Liver (tissue), 9 donors: ENCODE results near the gene GUCD1. TPM values are rescaled to one million over a fixed set of nuclear protein-coding genes. Genes with fewer than 3 reads are reported as not detected.
A peak's percentile ranks its signal among the peaks of the same experiment; 100 is the strongest.

Experiments
- DNase-seq: peaks from one replicate; pipeline ENCODE4 v3.0.0-alpha.2; 2017; ENCODE audit warnings: low spot score
- H3K27ac ChIP-seq, 2 donors: one replicate each; pipeline ENCODE4 v1.7.0; 2013; ENCODE audit warnings: inconsistent platforms in 2 of 2, low read length in 2 of 2, control low read depth in 1 of 2, low read depth in 1 of 2, mild to moderate bottlenecking in 1 of 2
- H3K27me3 ChIP-seq, 4 donors: one replicate each; pipeline versions ENCODE4 v1.6.1 to v1.7.0; 2013; ENCODE audit warnings: low read length in 3 of 4, inconsistent platforms in 1 of 4, mild to moderate bottlenecking in 1 of 4, moderate library complexity in 1 of 4; ENCODE audit not compliant: control insufficient read depth in 4 of 4, insufficient read depth in 4 of 4
- H3K36me3 ChIP-seq, 4 donors: one replicate each; pipeline versions ENCODE4 v1.6.1 to v1.7.0; 2013; ENCODE audit warnings: low read length in 3 of 4, mild to moderate bottlenecking in 3 of 4, low read depth in 1 of 4, moderate library complexity in 1 of 4; ENCODE audit not compliant: control insufficient read depth in 4 of 4, insufficient read depth in 3 of 4
- H3K4me1 ChIP-seq, 4 donors: one replicate each; pipeline versions ENCODE4 v1.6.1 to v1.7.0; 2013; ENCODE audit warnings: low read length in 3 of 4, mild to moderate bottlenecking in 3 of 4, moderate library complexity in 1 of 4; ENCODE audit not compliant: control insufficient read depth in 4 of 4, insufficient read depth in 4 of 4
- H3K4me3 ChIP-seq, 3 donors: one replicate each; pipeline versions ENCODE4 v1.6.1 to v1.7.0; 2013; ENCODE audit warnings: low read length in 3 of 3, control low read depth in 1 of 3, low read depth in 1 of 3, mild to moderate bottlenecking in 1 of 3
- H3K9ac ChIP-seq, 2 donors: one replicate each; pipeline ENCODE4 v1.7.0; 2013; ENCODE audit warnings: low read length in 2 of 2, mild to moderate bottlenecking in 2 of 2, moderate library complexity in 2 of 2, control low read depth in 1 of 2, low read depth in 1 of 2
- H3K9me3 ChIP-seq, 4 donors: one replicate each; pipeline versions ENCODE4 v1.6.1 to v1.7.0; 2013; ENCODE audit warnings: low read length in 3 of 4; ENCODE audit not compliant: control insufficient read depth in 4 of 4
- EGR1 ChIP-seq, 2 donors: IDR thresholded peaks; 2 replicates each; pipeline ENCODE4 v1.6.1; 2016 to 2018; ENCODE audit warnings: antibody characterized with exemption in 2 of 2, low read depth in 2 of 2
- FOXA1 ChIP-seq: IDR thresholded peaks from 2 replicates; pipeline ENCODE4 v1.6.1; 2016; ENCODE audit warnings: antibody characterized with exemption
- FOXA2 ChIP-seq: IDR thresholded peaks from 2 replicates; pipeline ENCODE4 v1.6.1; 2016; ENCODE audit warnings: antibody characterized with exemption
- GABPA ChIP-seq, 2 donors: IDR thresholded peaks in 1 of 2; conservative IDR thresholded peaks in 1 of 2; 2 replicates each; pipeline ENCODE4 v1.6.1; 2016; ENCODE audit warnings: antibody characterized with exemption in 2 of 2, mild to moderate bottlenecking in 1 of 2, moderate library complexity in 1 of 2
- HNF4A ChIP-seq, 2 donors: conservative IDR thresholded peaks; 2 replicates each; pipeline ENCODE4 v1.6.1; 2016; ENCODE audit warnings: antibody characterized with exemption in 2 of 2, mild to moderate bottlenecking in 2 of 2
- HNF4G ChIP-seq: IDR thresholded peaks from 2 replicates; pipeline ENCODE4 v1.6.1; 2016; ENCODE audit warnings: antibody characterized with exemption
- JUND ChIP-seq, 2 donors: IDR thresholded peaks; 2 replicates each; pipeline ENCODE4 v1.6.1; 2016; ENCODE audit warnings: antibody characterized with exemption in 2 of 2
- NR2F2 ChIP-seq: IDR thresholded peaks from 2 replicates; pipeline ENCODE4 v1.6.1; 2016; ENCODE audit warnings: antibody characterized with exemption
- RAD21 ChIP-seq, 2 donors: IDR thresholded peaks; 2 replicates each; pipeline ENCODE4 v1.6.1; 2016; ENCODE audit warnings: antibody characterized with exemption in 2 of 2, mild to moderate bottlenecking in 2 of 2
- RXRA ChIP-seq, 2 donors: IDR thresholded peaks; 2 replicates each; pipeline ENCODE4 v1.6.1; 2017 to 2018; ENCODE audit warnings: antibody characterized with exemption in 2 of 2, mild to moderate bottlenecking in 1 of 2
- SP1 ChIP-seq: IDR thresholded peaks from 2 replicates; pipeline ENCODE4 v1.6.1; 2018; ENCODE audit warnings: antibody characterized with exemption, mild to moderate bottlenecking
- TAF1 ChIP-seq: conservative IDR thresholded peaks from 2 replicates; pipeline ENCODE4 v1.6.1; 2016; ENCODE audit warnings: antibody characterized with exemption, mild to moderate bottlenecking
- YY1 ChIP-seq: IDR thresholded peaks from 2 replicates; pipeline ENCODE4 v1.6.1; 2016; ENCODE audit warnings: antibody characterized with exemption, mild to moderate bottlenecking
- WGBS: extraction: QIAGEN DNeasy Blood & Tissue Kit; methylation state at CpG from one replicate; pipeline ENCODE4 v1.1.7; 2013; 5-methylcytosine and 5-hydroxymethylcytosine counted together
- polyA plus RNA-seq, 2 donors: library from polyadenylated mRNA; stranded (reverse) in 1 of 2; unstranded in 1 of 2; fragments of 200-250 nt in 1 of 2; fragments of >200 nt in 1 of 2; fragmentation: Nextera tagmentation in 1 of 2; extraction: Ambion mirVana in 1 of 2; gene quantifications; one replicate each; pipeline versions ENCODE4 v1.2.1 to v1.2.3, GENCODE V29; 2013 to 2015
- total RNA-seq, 2 donors: library from RNA; depleted of rRNA; stranded (reverse); fragments of >200 nt; gene quantifications; one replicate each; pipeline ENCODE4 v1.2.3, GENCODE V29; 2014
- TF ChIP-seq, protein P1 (sequence below): IDR thresholded peaks from 2 replicates; pipeline ENCODE4 v1.6.1; 2016; ENCODE audit warnings: antibody characterized with exemption
- TF ChIP-seq, protein P2 (sequence below): IDR thresholded peaks from 2 replicates; pipeline ENCODE4 v1.6.1; 2016; ENCODE audit warnings: antibody characterized with exemption
- TF ChIP-seq, protein P3 (sequence below): fragments of 150-350 bp; IDR thresholded peaks from 2 replicates; pipeline ENCODE4 v1.5.1; 2017; ENCODE audit warnings: improper control_type of control experiment, low read depth, low read length; ENCODE audit not compliant: missing input control
- TF ChIP-seq, protein P4 (sequence below): IDR thresholded peaks from 2 replicates; pipeline ENCODE4 v1.6.1; 2016; ENCODE audit warnings: antibody characterized with exemption
- TF ChIP-seq, protein P5 (sequence below): IDR thresholded peaks from 2 replicates; pipeline ENCODE4 v1.6.1; 2016; ENCODE audit warnings: antibody characterized with exemption, mild to moderate bottlenecking
- donor health status: healthy.
- donor health status: healthy.
- donor health status: healthy.
- donor health status: healthy.
- donor health status: healthy.

GUCD1 gene
- total and polyA plus RNA-seq, 4 donors: 118 to 202 (median 179) TPM

DNA sequence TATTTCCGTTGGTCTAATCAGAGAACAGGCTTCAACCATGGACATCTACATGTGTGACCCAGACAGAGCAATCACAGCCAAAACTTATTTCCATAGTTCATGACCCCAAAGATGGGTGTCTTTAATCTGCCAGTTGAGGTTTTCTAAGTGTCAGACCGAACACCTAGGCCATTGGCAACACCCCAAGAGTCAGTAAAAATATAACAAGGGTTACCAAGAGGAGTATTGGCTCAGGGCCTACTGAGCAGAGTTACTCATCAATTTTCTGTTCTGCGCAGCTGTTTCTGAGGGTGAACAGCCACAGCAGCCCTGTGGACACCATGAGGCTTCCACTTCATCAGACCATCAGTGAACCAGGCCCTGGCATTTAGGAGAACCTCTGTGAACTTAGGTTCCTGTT lies 18.8 kb downstream of the GUCD1 start:
- H3K27me3 ChIP-seq: no peaks in the 10 kb centered on the region
- no peaks in the 10 kb centered on the region for H3K9me3 ChIP-seq
- H3K27ac ChIP-seq: peak overlapping the region; percentile 52 to 59
- no peak overlapping the region for H3K9ac ChIP-seq
- DNase-seq: no peak
- H3K36me3 ChIP-seq: peaks cover 0 to 19% (median 13%) of the 10 kb centered on the region in 4 donors
- H3K4me1 ChIP-seq: peaks cover 2 to 34% (median 7%) of the 10 kb centered on the region in 4 donors
- TF ChIP-seq, protein P1, sequence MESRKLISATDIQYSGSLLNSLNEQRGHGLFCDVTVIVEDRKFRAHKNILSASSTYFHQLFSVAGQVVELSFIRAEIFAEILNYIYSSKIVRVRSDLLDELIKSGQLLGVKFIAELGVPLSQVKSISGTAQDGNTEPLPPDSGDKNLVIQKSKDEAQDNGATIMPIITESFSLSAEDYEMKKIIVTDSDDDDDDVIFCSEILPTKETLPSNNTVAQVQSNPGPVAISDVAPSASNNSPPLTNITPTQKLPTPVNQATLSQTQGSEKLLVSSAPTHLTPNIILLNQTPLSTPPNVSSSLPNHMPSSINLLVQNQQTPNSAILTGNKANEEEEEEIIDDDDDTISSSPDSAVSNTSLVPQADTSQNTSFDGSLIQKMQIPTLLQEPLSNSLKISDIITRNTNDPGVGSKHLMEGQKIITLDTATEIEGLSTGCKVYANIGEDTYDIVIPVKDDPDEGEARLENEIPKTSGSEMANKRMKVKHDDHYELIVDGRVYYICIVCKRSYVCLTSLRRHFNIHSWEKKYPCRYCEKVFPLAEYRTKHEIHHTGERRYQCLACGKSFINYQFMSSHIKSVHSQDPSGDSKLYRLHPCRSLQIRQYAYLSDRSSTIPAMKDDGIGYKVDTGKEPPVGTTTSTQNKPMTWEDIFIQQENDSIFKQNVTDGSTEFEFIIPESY: peak; percentile 34
- TF ChIP-seq FOXA1 (peak; percentile 23), EGR1 (IDR thresholded peaks at IDR 0.05; ENCODE audit: low read depth in 2 of 2) (no peak), RAD21 (IDR thresholded peaks at IDR 0.05) (peak; percentile 35 to 46), YY1 (peak; percentile 60), NR2F2 (peak; percentile 43), JUND (IDR thresholded peaks at IDR 0.05) (peak in 1 of 2 donors; percentile 56), HNF4A (conservative IDR thresholded peaks at IDR 0.05) (peak; percentile 9 to 63), FOXA2 (peak; percentile 9), GABPA (IDR thresholded peaks at IDR 0.05 in 1 of 2, conservative IDR thresholded peaks at IDR 0.05 in 1 of 2) (no peak), SP1 (peak; percentile 23), TAF1 (no peak), RXRA (IDR thresholded peaks at IDR 0.05) (peak; percentile 73 to 92), HNF4G (no peak)
- TF ChIP-seq, protein P2, sequence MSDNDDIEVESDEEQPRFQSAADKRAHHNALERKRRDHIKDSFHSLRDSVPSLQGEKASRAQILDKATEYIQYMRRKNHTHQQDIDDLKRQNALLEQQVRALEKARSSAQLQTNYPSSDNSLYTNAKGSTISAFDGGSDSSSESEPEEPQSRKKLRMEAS: peak; percentile 54
- TF ChIP-seq, protein P3, sequence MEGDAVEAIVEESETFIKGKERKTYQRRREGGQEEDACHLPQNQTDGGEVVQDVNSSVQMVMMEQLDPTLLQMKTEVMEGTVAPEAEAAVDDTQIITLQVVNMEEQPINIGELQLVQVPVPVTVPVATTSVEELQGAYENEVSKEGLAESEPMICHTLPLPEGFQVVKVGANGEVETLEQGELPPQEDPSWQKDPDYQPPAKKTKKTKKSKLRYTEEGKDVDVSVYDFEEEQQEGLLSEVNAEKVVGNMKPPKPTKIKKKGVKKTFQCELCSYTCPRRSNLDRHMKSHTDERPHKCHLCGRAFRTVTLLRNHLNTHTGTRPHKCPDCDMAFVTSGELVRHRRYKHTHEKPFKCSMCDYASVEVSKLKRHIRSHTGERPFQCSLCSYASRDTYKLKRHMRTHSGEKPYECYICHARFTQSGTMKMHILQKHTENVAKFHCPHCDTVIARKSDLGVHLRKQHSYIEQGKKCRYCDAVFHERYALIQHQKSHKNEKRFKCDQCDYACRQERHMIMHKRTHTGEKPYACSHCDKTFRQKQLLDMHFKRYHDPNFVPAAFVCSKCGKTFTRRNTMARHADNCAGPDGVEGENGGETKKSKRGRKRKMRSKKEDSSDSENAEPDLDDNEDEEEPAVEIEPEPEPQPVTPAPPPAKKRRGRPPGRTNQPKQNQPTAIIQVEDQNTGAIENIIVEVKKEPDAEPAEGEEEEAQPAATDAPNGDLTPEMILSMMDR: no peak
- TF ChIP-seq, protein P4, sequence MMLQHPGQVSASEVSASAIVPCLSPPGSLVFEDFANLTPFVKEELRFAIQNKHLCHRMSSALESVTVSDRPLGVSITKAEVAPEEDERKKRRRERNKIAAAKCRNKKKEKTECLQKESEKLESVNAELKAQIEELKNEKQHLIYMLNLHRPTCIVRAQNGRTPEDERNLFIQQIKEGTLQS: peak; percentile 27
- TF ChIP-seq, protein P5, sequence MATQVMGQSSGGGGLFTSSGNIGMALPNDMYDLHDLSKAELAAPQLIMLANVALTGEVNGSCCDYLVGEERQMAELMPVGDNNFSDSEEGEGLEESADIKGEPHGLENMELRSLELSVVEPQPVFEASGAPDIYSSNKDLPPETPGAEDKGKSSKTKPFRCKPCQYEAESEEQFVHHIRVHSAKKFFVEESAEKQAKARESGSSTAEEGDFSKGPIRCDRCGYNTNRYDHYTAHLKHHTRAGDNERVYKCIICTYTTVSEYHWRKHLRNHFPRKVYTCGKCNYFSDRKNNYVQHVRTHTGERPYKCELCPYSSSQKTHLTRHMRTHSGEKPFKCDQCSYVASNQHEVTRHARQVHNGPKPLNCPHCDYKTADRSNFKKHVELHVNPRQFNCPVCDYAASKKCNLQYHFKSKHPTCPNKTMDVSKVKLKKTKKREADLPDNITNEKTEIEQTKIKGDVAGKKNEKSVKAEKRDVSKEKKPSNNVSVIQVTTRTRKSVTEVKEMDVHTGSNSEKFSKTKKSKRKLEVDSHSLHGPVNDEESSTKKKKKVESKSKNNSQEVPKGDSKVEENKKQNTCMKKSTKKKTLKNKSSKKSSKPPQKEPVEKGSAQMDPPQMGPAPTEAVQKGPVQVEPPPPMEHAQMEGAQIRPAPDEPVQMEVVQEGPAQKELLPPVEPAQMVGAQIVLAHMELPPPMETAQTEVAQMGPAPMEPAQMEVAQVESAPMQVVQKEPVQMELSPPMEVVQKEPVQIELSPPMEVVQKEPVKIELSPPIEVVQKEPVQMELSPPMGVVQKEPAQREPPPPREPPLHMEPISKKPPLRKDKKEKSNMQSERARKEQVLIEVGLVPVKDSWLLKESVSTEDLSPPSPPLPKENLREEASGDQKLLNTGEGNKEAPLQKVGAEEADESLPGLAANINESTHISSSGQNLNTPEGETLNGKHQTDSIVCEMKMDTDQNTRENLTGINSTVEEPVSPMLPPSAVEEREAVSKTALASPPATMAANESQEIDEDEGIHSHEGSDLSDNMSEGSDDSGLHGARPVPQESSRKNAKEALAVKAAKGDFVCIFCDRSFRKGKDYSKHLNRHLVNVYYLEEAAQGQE: peak; percentile 35
- H3K4me3 ChIP-seq: no peak overlapping the region
- 38% methylated on average over 3 of the region's 3 CpGs for WGBS
